GM12878 (cell line): Measurements from ENCODE around the gene DCLRE1C. TPM values are rescaled to one million over a fixed set of nuclear protein-coding genes. Genes with fewer than 3 reads are reported as not detected.

Source experiments
- ATAC-seq: fragments of 200-7000 bp; cut with Tn5 transposase; 3 replicates; pipeline ENCODE4 v1.9.1; 2020; ENCODE audit warnings: mild to moderate bottlenecking, moderate library complexity
- BruUV-seq: library from RNA; stranded (reverse); fragments of 400-500 nt; replicated peaks from 2 replicates; lab custom pipeline; 2021; lab: Mats Ljungman, UMichigan
- CTCF ChIA-PET: fragments of 300-600 bp; sonication (Branson Sonifier 250); formaldehyde crosslinking; extraction: SDS; loops from one replicate; lab custom pipeline; 2021; ENCODE audit warnings: inconsistent platforms; lab: Yijun Ruan, JAX
- POLR2A ChIA-PET: fragments of 350-600 bp; formaldehyde crosslinking; extraction: SDS; loops from one replicate; lab custom pipeline; 2021; ENCODE audit warnings: inconsistent platforms; lab: Charles Lee
- RAD21 ChIA-PET: fragments of 300-600 bp; sonication (Branson Sonifier 250); formaldehyde crosslinking; loops from one replicate; lab custom pipeline; 2023; ENCODE audit warnings: antibody characterized with exemption; ENCODE audit not compliant: unreplicated experiment; lab: Charles Lee
- SMC1A ChIA-PET: fragments of 300-600 bp; sonication (Branson Sonifier 250); formaldehyde crosslinking; loops from one replicate; lab custom pipeline; 2023; ENCODE audit not compliant: unreplicated experiment, uncharacterized antibody; lab: Charles Lee
- DNase-seq: peaks from one replicate; pipeline ENCODE4 v3.0.0-alpha.2; 2011; ENCODE audit warnings: low read depth, low spot score
- FAIRE-seq: peaks from 3 replicates; lab custom pipeline; 2011; peaks lifted over from hg19 to GRCh38; lab: Jason Lieb, UNC
- H2AFZ ChIP-seq: 2 replicates; pipeline ENCODE4 v1.6.0; 2011; ENCODE audit warnings: low read depth, low read length, control low read depth; ENCODE audit not compliant: control insufficient read depth
- H3K27ac ChIP-seq: 2 replicates; pipeline ENCODE4 v1.5.1; 2011; ENCODE audit warnings: control low read depth; ENCODE audit not compliant: control insufficient read depth, insufficient read depth
- H3K27me3 ChIP-seq, 2 experiments: replicated peaks in 1 of 2; 2 replicates each; pipeline versions ENCODE4 v1.6.0 to v1.6.1; 2011; ENCODE audit warnings: low read length in 1 of 2; ENCODE audit not compliant: control insufficient read depth in 2 of 2, insufficient read depth in 2 of 2
- H3K36me3 ChIP-seq, 2 experiments: 2 replicates each; pipeline ENCODE4 v1.5.1; 2011; ENCODE audit warnings: low read length in 1 of 2; ENCODE audit not compliant: control insufficient read depth in 2 of 2, insufficient read depth in 2 of 2
- H3K4me1 ChIP-seq: 2 replicates; pipeline ENCODE4 v1.6.1; 2011; ENCODE audit warnings: mild to moderate bottlenecking, low read length, moderate library complexity, mixed read lengths; ENCODE audit not compliant: control insufficient read depth, insufficient read depth
- H3K4me2 ChIP-seq: 2 replicates; pipeline ENCODE4 v1.6.0; 2011; ENCODE audit warnings: control low read depth; ENCODE audit not compliant: control insufficient read depth, insufficient read depth
- H3K4me3 ChIP-seq: fragments of 200-600 bp; sonication (generic); 2 replicates; pipeline ENCODE4 v1.5.1; 2016
- H3K79me2 ChIP-seq: 2 replicates; pipeline ENCODE4 v1.6.0; 2011; ENCODE audit warnings: low read length; ENCODE audit not compliant: control insufficient read depth, insufficient read depth
- H3K9ac ChIP-seq: 2 replicates; pipeline ENCODE4 v1.8.0; 2011; ENCODE audit warnings: low read length, control low read depth, mixed read lengths; ENCODE audit not compliant: control insufficient read depth, insufficient read depth
- H3K9me3 ChIP-seq: replicated peaks from 3 replicates; pipeline ENCODE4 v1.5.1; 2011; ENCODE audit warnings: mild to moderate bottlenecking, low read length; ENCODE audit not compliant: control insufficient read depth, insufficient read depth
- H4K20me1 ChIP-seq: 2 replicates; pipeline ENCODE4 v1.6.0; 2011; ENCODE audit not compliant: control insufficient read depth, insufficient read depth
- CHD4 ChIP-seq: fragments of 200-600 bp; sonication (generic); IDR thresholded peaks from 2 replicates; pipeline ENCODE4 v1.6.1; 2016; ENCODE audit warnings: mild to moderate bottlenecking
- GATAD2B ChIP-seq: fragments of 450-650 bp; conservative IDR thresholded peaks from 2 replicates; pipeline ENCODE4 v1.6.1; 2017; ENCODE audit warnings: low read depth, mild to moderate bottlenecking, moderate library complexity
- MYB ChIP-seq: fragments of 150-350 bp; IDR thresholded peaks from 2 replicates; pipeline ENCODE4 v1.6.1; 2014; ENCODE audit warnings: mild to moderate bottlenecking, low read depth, low read length, borderline replicate concordance
- NFXL1 ChIP-seq: fragments of 450-650 bp; IDR thresholded peaks from 2 replicates; pipeline ENCODE4 v1.6.1; 2017; ENCODE audit warnings: antibody characterized with exemption, mild to moderate bottlenecking, borderline replicate concordance
- NRF1 ChIP-seq: conservative IDR thresholded peaks from 2 replicates; pipeline ENCODE4 v1.6.1; 2011; ENCODE audit warnings: mild to moderate bottlenecking, low read depth, low read length, improper control_type of control experiment
- PML ChIP-seq: IDR thresholded peaks from 2 replicates; pipeline ENCODE4 v1.6.1; 2012; ENCODE audit warnings: low read length, inconsistent platforms
- POLR2AphosphoS2 ChIP-seq: IDR thresholded peaks from 2 replicates; pipeline ENCODE4 v1.6.1; 2011; ENCODE audit warnings: low read depth, mild to moderate bottlenecking, low read length, improper control_type of control experiment, moderate library complexity
- YY1 ChIP-seq: IDR thresholded peaks from 2 replicates; pipeline ENCODE4 v1.6.1; 2011; ENCODE audit warnings: low read depth, mild to moderate bottlenecking, low read length
- ZBTB4 ChIP-seq: fragments of 450-650 bp; formaldehyde crosslinking; IDR thresholded peaks from 2 replicates; pipeline ENCODE4 v1.4.0; 2022; ENCODE audit warnings: mild to moderate bottlenecking, moderate library complexity
- ZNF217 ChIP-seq: fragments of 450-650 bp; IDR thresholded peaks from 2 replicates; pipeline ENCODE4 v1.6.1; 2017; ENCODE audit warnings: antibody characterized with exemption, mild to moderate bottlenecking
- WGBS: methylation state at CpG from one replicate; pipeline ENCODE4 v1.1.6; 2016; ENCODE audit warnings: low lambda C conversion rate; ENCODE audit not compliant: insufficient replicate concordance, insufficient coverage; ENCODE audit errors: missing lambda C conversion rate; 5-methylcytosine and 5-hydroxymethylcytosine counted together
- in situ Hi-C: fragments of 300-500 bp; cut with MboI; formaldehyde crosslinking; loops from 9 replicates; pipeline ENCODE4 v1.14.3; 2018; ENCODE audit warnings: mixed read lengths
- intact Hi-C: fragments of 100-400 bp; cut with micrococcal nuclease; formaldehyde crosslinking; loops from one replicate; pipeline ENCODE4 v1.14.2; 2022; ENCODE audit not compliant: unreplicated experiment
- polyA plus RNA-seq, 11 experiments: library from polyadenylated mRNA; depleted of rRNA in 4 of 11; unstranded in 6 of 11; stranded (reverse) in 5 of 11; fragments of >200 nt; fragmentation: Nextera tagmentation in 4 of 11; fragmentation: Illumina TruSeq in 1 of 11; extraction: Ambion mirVana in 4 of 11; extraction: Trizol in 1 of 11; gene quantifications; 1 replicate in 1 of 11; 2 replicates in 10 of 11; pipeline versions ENCODE4 v1.2.1 to v1.2.3, GENCODE V29; 2011 to 2016; ENCODE audit warnings: inconsistent platforms in 2 of 11, missing spikeins in 2 of 11, low read depth in 1 of 11
- total RNA-seq, 4 experiments: library from RNA; depleted of rRNA in 3 of 4; stranded (reverse); fragments of >200 nt in 3 of 4; fragmentation: Illumina TruSeq in 1 of 4; extraction: Trizol in 1 of 4; gene quantifications; 2 replicates each; pipeline versions ENCODE4 v1.2.1 to v1.2.3, GENCODE V29; 2013 to 2021
- TF ChIP-seq, protein P1 (sequence below): fragments of 450-650 bp; IDR thresholded peaks from 2 replicates; pipeline ENCODE4 v1.6.1; 2017; ENCODE audit warnings: mild to moderate bottlenecking, moderate library complexity
- TF ChIP-seq, protein P2 (sequence below): fragments of 450-650 bp; IDR thresholded peaks from 2 replicates; pipeline ENCODE4 v1.6.1; 2018; ENCODE audit warnings: borderline replicate concordance, mild to moderate bottlenecking; ENCODE audit not compliant: partially characterized antibody

The DCLRE1C gene
- total and polyA plus RNA-seq, 10 of the 15 experiments (the other 5 are each of a cell fraction or from before 2014, with no cell fraction given), result 15.7 to 43.4 (median 26.0) TPM

DNA sequence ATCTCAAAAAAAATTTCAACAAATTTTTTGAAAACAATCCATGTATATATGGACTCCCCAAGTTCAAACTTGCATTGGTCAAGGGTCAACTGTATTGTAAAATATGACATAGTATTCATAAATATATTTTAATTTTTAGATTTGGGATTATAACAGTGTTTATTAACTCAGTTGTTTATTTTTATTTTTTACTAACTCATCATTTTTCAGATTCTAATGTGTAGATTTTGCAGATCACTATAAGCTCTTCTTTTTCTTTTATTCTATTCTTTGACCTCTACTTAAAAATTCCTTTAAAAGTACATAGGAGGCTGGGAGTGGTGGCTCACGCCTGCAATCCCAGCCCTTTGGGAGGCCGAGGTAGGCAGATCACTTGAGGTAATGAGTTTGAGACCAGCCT is 14.0 kb upstream of the DCLRE1C start:
- CTCF ChIA-PET, result interaction anchor here (1.7 kb wide), 1 partner anchor 101 kb away, joined by 3 read pairs; no protein-coding TSS in a partner anchor
- no peaks in the 10 kb centered on the region for H4K20me1 ChIP-seq
- H3K36me3 ChIP-seq, result no peaks in the 10 kb centered on the region
- H3K9me3 ChIP-seq, result no peaks in the 10 kb centered on the region
- H3K79me2 ChIP-seq, result no peaks in the 10 kb centered on the region
- POLR2A ChIA-PET, result interaction anchor here (0.6 kb wide), 1 partner anchor 111 kb away, joined by 3 read pairs; no protein-coding TSS in a partner anchor
- DNase-seq (no peak), ATAC-seq (no peak), FAIRE-seq (no peak)
- no peak overlapping the region for H2AFZ ChIP-seq
- H3K27ac ChIP-seq, result no peak overlapping the region
- no TSS peak for BruUV-seq
- no peak overlapping the region for H3K4me3 ChIP-seq
- 86% methylated on average over 2 of the region's 2 CpGs for WGBS
- H3K9ac ChIP-seq, result no peak overlapping the region
- no peaks in the 10 kb centered on the region for H3K4me1 ChIP-seq
- in situ Hi-C loops, result no loop called here
- no peaks in the 10 kb centered on the region for H3K27me3 ChIP-seq
- intact Hi-C loops, result no loop called here
- SMC1A ChIA-PET, result interaction anchor here (1.1 kb wide), 1 partner anchor 130 kb away, joined by 3 read pairs; the partner anchor contains the start of genes HSPA14 and MSANTD7
- TF ChIP-seq YY1 (no peak), GATAD2B (no peak), NFXL1 (no peak), CHD4 (no peak), PML (no peak), NRF1 (no peak), ZNF217 (no peak), ZBTB4 (CRISPR knock-in tag) (no peak), POLR2AphosphoS2 (no peak), MYB (no peak)
- TF ChIP-seq, protein P1, sequence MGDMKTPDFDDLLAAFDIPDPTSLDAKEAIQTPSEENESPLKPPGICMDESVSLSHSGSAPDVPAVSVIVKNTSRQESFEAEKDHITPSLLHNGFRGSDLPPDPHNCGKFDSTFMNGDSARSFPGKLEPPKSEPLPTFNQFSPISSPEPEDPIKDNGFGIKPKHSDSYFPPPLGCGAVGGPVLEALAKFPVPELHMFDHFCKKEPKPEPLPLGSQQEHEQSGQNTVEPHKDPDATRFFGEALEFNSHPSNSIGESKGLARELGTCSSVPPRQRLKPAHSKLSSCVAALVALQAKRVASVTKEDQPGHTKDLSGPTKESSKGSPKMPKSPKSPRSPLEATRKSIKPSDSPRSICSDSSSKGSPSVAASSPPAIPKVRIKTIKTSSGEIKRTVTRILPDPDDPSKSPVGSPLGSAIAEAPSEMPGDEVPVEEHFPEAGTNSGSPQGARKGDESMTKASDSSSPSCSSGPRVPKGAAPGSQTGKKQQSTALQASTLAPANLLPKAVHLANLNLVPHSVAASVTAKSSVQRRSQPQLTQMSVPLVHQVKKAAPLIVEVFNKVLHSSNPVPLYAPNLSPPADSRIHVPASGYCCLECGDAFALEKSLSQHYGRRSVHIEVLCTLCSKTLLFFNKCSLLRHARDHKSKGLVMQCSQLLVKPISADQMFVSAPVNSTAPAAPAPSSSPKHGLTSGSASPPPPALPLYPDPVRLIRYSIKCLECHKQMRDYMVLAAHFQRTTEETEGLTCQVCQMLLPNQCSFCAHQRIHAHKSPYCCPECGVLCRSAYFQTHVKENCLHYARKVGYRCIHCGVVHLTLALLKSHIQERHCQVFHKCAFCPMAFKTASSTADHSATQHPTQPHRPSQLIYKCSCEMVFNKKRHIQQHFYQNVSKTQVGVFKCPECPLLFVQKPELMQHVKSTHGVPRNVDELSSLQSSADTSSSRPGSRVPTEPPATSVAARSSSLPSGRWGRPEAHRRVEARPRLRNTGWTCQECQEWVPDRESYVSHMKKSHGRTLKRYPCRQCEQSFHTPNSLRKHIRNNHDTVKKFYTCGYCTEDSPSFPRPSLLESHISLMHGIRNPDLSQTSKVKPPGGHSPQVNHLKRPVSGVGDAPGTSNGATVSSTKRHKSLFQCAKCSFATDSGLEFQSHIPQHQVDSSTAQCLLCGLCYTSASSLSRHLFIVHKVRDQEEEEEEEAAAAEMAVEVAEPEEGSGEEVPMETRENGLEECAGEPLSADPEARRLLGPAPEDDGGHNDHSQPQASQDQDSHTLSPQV, result no peak
- TF ChIP-seq, protein P2, sequence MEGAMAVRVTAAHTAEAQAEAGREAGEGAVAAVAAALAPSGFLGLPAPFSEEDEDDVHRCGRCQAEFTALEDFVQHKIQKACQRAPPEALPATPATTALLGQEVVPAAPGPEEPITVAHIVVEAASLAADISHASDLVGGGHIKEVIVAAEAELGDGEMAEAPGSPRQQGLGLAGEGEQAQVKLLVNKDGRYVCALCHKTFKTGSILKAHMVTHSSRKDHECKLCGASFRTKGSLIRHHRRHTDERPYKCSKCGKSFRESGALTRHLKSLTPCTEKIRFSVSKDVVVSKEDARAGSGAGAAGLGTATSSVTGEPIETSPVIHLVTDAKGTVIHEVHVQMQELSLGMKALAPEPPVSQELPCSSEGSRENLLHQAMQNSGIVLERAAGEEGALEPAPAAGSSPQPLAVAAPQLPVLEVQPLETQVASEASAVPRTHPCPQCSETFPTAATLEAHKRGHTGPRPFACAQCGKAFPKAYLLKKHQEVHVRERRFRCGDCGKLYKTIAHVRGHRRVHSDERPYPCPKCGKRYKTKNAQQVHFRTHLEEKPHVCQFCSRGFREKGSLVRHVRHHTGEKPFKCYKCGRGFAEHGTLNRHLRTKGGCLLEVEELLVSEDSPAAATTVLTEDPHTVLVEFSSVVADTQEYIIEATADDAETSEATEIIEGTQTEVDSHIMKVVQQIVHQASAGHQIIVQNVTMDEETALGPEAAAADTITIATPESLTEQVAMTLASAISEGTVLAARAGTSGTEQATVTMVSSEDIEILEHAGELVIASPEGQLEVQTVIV, result no peak
- RAD21 ChIA-PET, result no interaction called here
- H3K4me2 ChIP-seq, result no peak overlapping the region
